PFSK-1 (cell line): ENCODE data around the gene PHRF1.

ENCODE experiments used
- FOXP2 ChIP-seq: optimal IDR thresholded peaks from 2 replicates; pipeline ENCODE3; 2011; ENCODE audit warnings: borderline replicate concordance, control low read depth, inconsistent platforms; ENCODE audit not compliant: insufficient read depth; ENCODE audit errors: extremely low read length, extremely low read depth
- POLR2AphosphoS5 ChIP-seq: IDR thresholded peaks from 2 replicates; pipeline ENCODE4 v1.6.1; 2012; ENCODE audit warnings: low read depth, mild to moderate bottlenecking, control low read depth, low read length, moderate library complexity
- SIN3A ChIP-seq: IDR thresholded peaks from 2 replicates; pipeline ENCODE4 v1.6.1; 2012; ENCODE audit warnings: mild to moderate bottlenecking, low read length, moderate library complexity, borderline replicate concordance; ENCODE audit not compliant: insufficient read depth
- TAF1 ChIP-seq: IDR thresholded peaks from 2 replicates; pipeline ENCODE4 v1.6.1; 2012; ENCODE audit warnings: low read length, control low read depth, borderline replicate concordance; ENCODE audit not compliant: insufficient read depth
- TF ChIP-seq, protein P1 (sequence below), 2 experiments: IDR thresholded peaks; 2 replicates each; pipeline versions ENCODE4 v1.6.1 to v1.8.0; 2011 to 2012; ENCODE audit warnings: low read depth in 2 of 2, low read length in 2 of 2, control low read depth in 1 of 2, inconsistent platforms in 1 of 2, mild to moderate bottlenecking in 1 of 2, moderate library complexity in 1 of 2; ENCODE audit not compliant: insufficient read depth in 1 of 2

PHRF1 gene

GRCh38 chr11:559712-560304 lies 16.5 kb upstream of the PHRF1 start:
- TF ChIP-seq TAF1 (no peak), SIN3A (no peak), FOXP2 (no peak), POLR2AphosphoS5 (no peak)
- TF ChIP-seq, protein P1, sequence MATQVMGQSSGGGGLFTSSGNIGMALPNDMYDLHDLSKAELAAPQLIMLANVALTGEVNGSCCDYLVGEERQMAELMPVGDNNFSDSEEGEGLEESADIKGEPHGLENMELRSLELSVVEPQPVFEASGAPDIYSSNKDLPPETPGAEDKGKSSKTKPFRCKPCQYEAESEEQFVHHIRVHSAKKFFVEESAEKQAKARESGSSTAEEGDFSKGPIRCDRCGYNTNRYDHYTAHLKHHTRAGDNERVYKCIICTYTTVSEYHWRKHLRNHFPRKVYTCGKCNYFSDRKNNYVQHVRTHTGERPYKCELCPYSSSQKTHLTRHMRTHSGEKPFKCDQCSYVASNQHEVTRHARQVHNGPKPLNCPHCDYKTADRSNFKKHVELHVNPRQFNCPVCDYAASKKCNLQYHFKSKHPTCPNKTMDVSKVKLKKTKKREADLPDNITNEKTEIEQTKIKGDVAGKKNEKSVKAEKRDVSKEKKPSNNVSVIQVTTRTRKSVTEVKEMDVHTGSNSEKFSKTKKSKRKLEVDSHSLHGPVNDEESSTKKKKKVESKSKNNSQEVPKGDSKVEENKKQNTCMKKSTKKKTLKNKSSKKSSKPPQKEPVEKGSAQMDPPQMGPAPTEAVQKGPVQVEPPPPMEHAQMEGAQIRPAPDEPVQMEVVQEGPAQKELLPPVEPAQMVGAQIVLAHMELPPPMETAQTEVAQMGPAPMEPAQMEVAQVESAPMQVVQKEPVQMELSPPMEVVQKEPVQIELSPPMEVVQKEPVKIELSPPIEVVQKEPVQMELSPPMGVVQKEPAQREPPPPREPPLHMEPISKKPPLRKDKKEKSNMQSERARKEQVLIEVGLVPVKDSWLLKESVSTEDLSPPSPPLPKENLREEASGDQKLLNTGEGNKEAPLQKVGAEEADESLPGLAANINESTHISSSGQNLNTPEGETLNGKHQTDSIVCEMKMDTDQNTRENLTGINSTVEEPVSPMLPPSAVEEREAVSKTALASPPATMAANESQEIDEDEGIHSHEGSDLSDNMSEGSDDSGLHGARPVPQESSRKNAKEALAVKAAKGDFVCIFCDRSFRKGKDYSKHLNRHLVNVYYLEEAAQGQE (IDR thresholded peaks at IDR 0.05; ENCODE audit: insufficient read depth in 1 of 2, low read depth in 2 of 2, low read length in 2 of 2), result no peak

- TF ChIP-seq TAF1 (no peak), FOXP2 (no peak), POLR2AphosphoS5 (0 out of 2 replicates have a peak, but pooled peaks have one; percentile 50), SIN3A (no peak)
- TF ChIP-seq, protein P1 (IDR thresholded peaks at IDR 0.05; ENCODE audit: insufficient read depth in 1 of 2, low read depth in 2 of 2, low read length in 2 of 2), result no peak; a peak in 1 of 4 replicates
These were observed 15.7 kb upstream of the PHRF1 start, which contains the start of the genes LMNTD2 and RASSF7 for GRCh38 chr11:560305-561147. TSS of gene LMNTD2 (minus strand) at chr11:560738. CDS start at chr11:560716, 22 bp downstream. TSS of gene RASSF7 (plus strand) at chr11:560970. CDS start at chr11:561769, 799 bp downstream.

GRCh38 chr11:561148-562003 lies 14.9 kb upstream of the PHRF1 start:
- peak; percentile 12 for TF ChIP-seq FOXP2
- TF ChIP-seq TAF1, result no peak

GRCh38 chr11:562046-562645 lies 14.1 kb upstream of the PHRF1 start:
- TF ChIP-seq, protein P1 (IDR thresholded peaks at IDR 0.05; ENCODE audit: insufficient read depth in 1 of 2, low read depth in 2 of 2, low read length in 2 of 2), result no peak

- TF ChIP-seq POLR2AphosphoS5 (no peak), TAF1 (no peak), FOXP2 (no peak), SIN3A (no peak)
- TF ChIP-seq, protein P1 (IDR thresholded peaks at IDR 0.05; ENCODE audit: insufficient read depth in 1 of 2, low read depth in 2 of 2, low read length in 2 of 2), result no peak
These were observed 13.0 kb upstream of the PHRF1 start for GRCh38 chr11:563066-563811.
